WTC11 (cell line): ENCODE data around the gene OTUD1. TPM values are rescaled to one million over a fixed set of nuclear protein-coding genes. Genes with fewer than 3 reads are reported as not detected.

Source experiments
- ATAC-seq: fragments of 200-7000 bp; cut with Tn5 transposase; 2 replicates; pipeline ENCODE4 v1.10.0; 2021; ENCODE audit warnings: mild to moderate bottlenecking, moderate library complexity
- CTCF ChIA-PET: fragments of 300-600 bp; sonication (Branson Sonifier 250); formaldehyde crosslinking; loops from one replicate; lab custom pipeline; 2021; ENCODE audit warnings: antibody characterized with exemption; lab: Charles Lee
- POLR2A ChIA-PET: fragments of 350-600 bp; sonication (Branson Sonifier 250); formaldehyde crosslinking; loops from one replicate; lab custom pipeline; 2021; ENCODE audit warnings: antibody characterized with exemption; lab: Charles Lee
- DNase-seq: peaks from one replicate; pipeline ENCODE4 v3.0.0; 2021; ENCODE audit warnings: low spot score
- H3K27ac Mint-ChIP-seq: 2 replicates; pipeline ENCODE4 v1.8.0; 2021; ENCODE audit warnings: mixed read lengths
- H3K27me3 Mint-ChIP-seq: 2 replicates; pipeline ENCODE4 v1.8.0; 2021; ENCODE audit warnings: low read depth, mild to moderate bottlenecking, moderate library complexity, mixed read lengths
- H3K36me3 Mint-ChIP-seq: 2 replicates; pipeline ENCODE4 v1.8.0; 2021; ENCODE audit warnings: mixed read lengths
- H3K4me1 Mint-ChIP-seq: 2 replicates; pipeline ENCODE4 v1.8.0; 2022; ENCODE audit warnings: mixed read lengths
- H3K4me3 Mint-ChIP-seq: 2 replicates; pipeline ENCODE4 v1.8.0; 2021; ENCODE audit warnings: mild to moderate bottlenecking, moderate library complexity, mixed read lengths
- H3K9me3 Mint-ChIP-seq: 2 replicates; pipeline ENCODE4 v1.8.0; 2021; ENCODE audit warnings: mixed read lengths
- AFF4 ChIP-seq: sonication (generic); formaldehyde crosslinking; IDR thresholded peaks from 2 replicates; pipeline ENCODE4 v1.8.1; 2023; ENCODE audit warnings: mild to moderate bottlenecking, missing genetic modification reagents, borderline replicate concordance
- ATF1 ChIP-seq: sonication (generic); formaldehyde crosslinking; IDR thresholded peaks from 2 replicates; pipeline ENCODE4 v1.8.1; 2023; ENCODE audit warnings: mild to moderate bottlenecking, moderate library complexity, missing genetic modification reagents
- CTCF ChIP-seq: fragments of 200-600 bp; IDR thresholded peaks from 2 replicates; pipeline ENCODE4 v1.8.0; 2022; ENCODE audit warnings: antibody characterized with exemption
- E2F4 ChIP-seq: sonication (generic); formaldehyde crosslinking; IDR thresholded peaks from 2 replicates; pipeline ENCODE4 v1.8.1; 2022; ENCODE audit warnings: low read depth, mild to moderate bottlenecking, moderate library complexity, missing genetic modification reagents, borderline replicate concordance
- E2F5 ChIP-seq: sonication (generic); formaldehyde crosslinking; IDR thresholded peaks from 2 replicates; pipeline ENCODE4 v1.8.1; 2022; ENCODE audit warnings: mild to moderate bottlenecking, moderate library complexity, missing genetic modification reagents
- EMX1 ChIP-seq: fragments of 250-450 bp; sonication (Bioruptor Pico); IDR thresholded peaks from 2 replicates; pipeline ENCODE4 v1.8.0; 2021; ENCODE audit warnings: mild to moderate bottlenecking
- ETV6 ChIP-seq: sonication (generic); formaldehyde crosslinking; IDR thresholded peaks from 2 replicates; pipeline ENCODE4 v1.8.1; 2022; ENCODE audit warnings: mild to moderate bottlenecking, missing genetic modification reagents
- FOXP1 ChIP-seq: sonication (generic); formaldehyde crosslinking; IDR thresholded peaks from 2 replicates; pipeline ENCODE4 v1.8.0; 2022; ENCODE audit warnings: missing genetic modification reagents, mild to moderate bottlenecking, moderate library complexity, borderline replicate concordance
- GABPB1 ChIP-seq: sonication (generic); formaldehyde crosslinking; IDR thresholded peaks from 2 replicates; pipeline ENCODE4 v1.8.1; 2023; ENCODE audit warnings: mild to moderate bottlenecking, missing genetic modification reagents
- GTF2I ChIP-seq: fragments of 250-450 bp; sonication (Bioruptor Pico); conservative IDR thresholded peaks from 2 replicates; pipeline ENCODE4 v1.4.0; 2021; ENCODE audit warnings: mild to moderate bottlenecking
- IRF1 ChIP-seq: sonication (generic); formaldehyde crosslinking; IDR thresholded peaks from 2 replicates; pipeline ENCODE4 v1.8.0; 2023; ENCODE audit warnings: missing genetic modification reagents
- IRF2 ChIP-seq: sonication (generic); formaldehyde crosslinking; IDR thresholded peaks from 2 replicates; pipeline ENCODE4 v1.8.0; 2022; ENCODE audit warnings: low read depth, missing genetic modification reagents, borderline replicate concordance
- NFYB ChIP-seq: sonication (generic); formaldehyde crosslinking; conservative IDR thresholded peaks from 2 replicates; pipeline ENCODE4 v1.8.0; 2022; ENCODE audit warnings: low read depth, missing genetic modification reagents
- PRRX2 ChIP-seq: fragments of 250-450 bp; sonication (Bioruptor Pico); IDR thresholded peaks from 2 replicates; pipeline ENCODE4 v1.8.0; 2021; ENCODE audit warnings: mild to moderate bottlenecking
- SMAD4 ChIP-seq: sonication (generic); formaldehyde crosslinking; IDR thresholded peaks from 2 replicates; pipeline ENCODE4 v1.8.0; 2022; ENCODE audit warnings: mild to moderate bottlenecking, missing genetic modification reagents
- SP1 ChIP-seq: sonication (generic); formaldehyde crosslinking; conservative IDR thresholded peaks from 2 replicates; pipeline ENCODE4 v1.8.1; 2022; ENCODE audit warnings: missing genetic modification reagents
- TEAD1 ChIP-seq: sonication (generic); formaldehyde crosslinking; IDR thresholded peaks from 2 replicates; pipeline ENCODE4 v1.8.0; 2022; ENCODE audit warnings: mild to moderate bottlenecking, missing genetic modification reagents
- TP53 ChIP-seq: sonication (generic); formaldehyde crosslinking; IDR thresholded peaks from 2 replicates; pipeline ENCODE4 v1.8.1; 2023; ENCODE audit warnings: mild to moderate bottlenecking, missing genetic modification reagents
- ZBTB43 ChIP-seq: sonication (generic); formaldehyde crosslinking; IDR thresholded peaks from 2 replicates; pipeline ENCODE4 v1.8.1; 2023; ENCODE audit warnings: mild to moderate bottlenecking, missing genetic modification reagents
- ZNF232 ChIP-seq: sonication (generic); formaldehyde crosslinking; IDR thresholded peaks from 2 replicates; pipeline ENCODE4 v1.8.0; 2022; ENCODE audit warnings: mild to moderate bottlenecking, missing genetic modification reagents
- total RNA-seq: library from RNA; stranded (reverse); gene quantifications from 3 replicates; pipeline ENCODE4 v1.2.3, GENCODE V29; 2021
- TF ChIP-seq, protein P1 (sequence below): fragments of 250-450 bp; sonication (Bioruptor Pico); IDR thresholded peaks from 2 replicates; pipeline ENCODE4 v1.9.0; 2021; ENCODE audit warnings: moderate library complexity, mild to moderate bottlenecking, inconsistent platforms, borderline replicate concordance
- TF ChIP-seq, protein P2 (sequence below): sonication (generic); formaldehyde crosslinking; IDR thresholded peaks from 2 replicates; pipeline ENCODE4 v1.8.1; 2023; ENCODE audit warnings: mild to moderate bottlenecking, missing genetic modification reagents

OTUD1 gene
- total RNA-seq, 1 experiment from 2014 or later: 9.0 TPM

DNA sequence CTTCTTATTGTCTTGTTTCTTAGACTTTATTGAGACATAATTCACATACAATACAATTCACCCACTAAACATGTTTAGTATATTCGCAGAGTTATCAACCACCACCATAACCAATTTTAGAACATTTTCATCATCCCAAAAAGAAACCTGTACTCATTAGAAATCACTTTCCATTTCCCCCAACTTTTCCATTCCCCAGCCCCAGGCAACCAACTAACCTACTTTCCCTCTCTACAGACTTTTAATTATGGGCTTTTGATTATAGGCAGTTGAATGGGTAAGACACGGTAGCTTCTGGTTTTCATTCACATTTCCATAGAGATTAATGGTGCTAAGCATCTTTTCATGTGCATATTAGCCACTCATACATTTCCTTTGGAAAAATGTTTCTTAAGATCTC lies 24.2 kb upstream of the OTUD1 start (continued):
- TF ChIP-seq AFF4 (CRISPR knock-in tag) (no peak), ZBTB43 (CRISPR knock-in tag) (no peak), FOXP1 (CRISPR knock-in tag) (no peak), IRF2 (CRISPR knock-in tag) (no peak)
- TF ChIP-seq, protein P1, sequence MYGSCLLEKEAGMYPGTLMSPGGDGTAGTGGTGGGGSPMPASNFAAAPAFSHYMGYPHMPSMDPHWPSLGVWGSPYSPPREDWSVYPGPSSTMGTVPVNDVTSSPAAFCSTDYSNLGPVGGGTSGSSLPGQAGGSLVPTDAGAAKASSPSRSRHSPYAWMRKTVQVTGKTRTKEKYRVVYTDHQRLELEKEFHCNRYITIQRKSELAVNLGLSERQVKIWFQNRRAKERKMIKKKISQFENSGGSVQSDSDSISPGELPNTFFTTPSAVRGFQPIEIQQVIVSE (CRISPR knock-in tag): no peak
- TF ChIP-seq, all 79 proteins: peak for 0

DNA sequence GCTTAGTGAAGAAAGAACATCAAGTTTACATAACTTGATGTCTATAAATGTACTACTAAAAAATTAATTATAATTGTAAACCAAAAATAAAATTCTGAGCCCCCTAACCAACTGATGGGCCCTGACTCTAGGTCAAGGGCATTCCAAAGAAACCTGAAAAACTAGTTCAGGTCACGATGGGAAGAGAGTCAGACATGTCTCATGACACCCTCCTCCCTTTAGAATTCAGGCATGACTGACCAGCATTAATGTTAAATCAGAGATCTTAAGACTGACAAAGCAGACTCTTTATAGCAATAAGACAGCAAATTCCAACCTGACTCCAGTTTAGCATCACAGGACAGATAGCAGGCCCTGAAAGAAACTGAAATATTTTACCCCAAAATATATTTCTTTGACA lies 21.6 kb upstream of the OTUD1 start:
- CTCF ChIA-PET: interaction anchor here (1.2 kb wide), 1 partner anchor 124 kb away, joined by 3 read pairs; no protein-coding TSS in a partner anchor
- ATAC-seq: peak; percentile 51
- Mint-ChIP-seq H3K9me3 (peaks cover 4% of the 10 kb centered on the region; the same call in 1 of the 2 replicates), H3K27me3 (no peaks in the 10 kb centered on the region), H3K27ac (peak overlapping the region; percentile 57; the same call in 1 of the 2 replicates), H3K4me1 (peaks cover 42% of the 10 kb centered on the region), H3K4me3 (no peak overlapping the region), H3K36me3 (no peaks in the 10 kb centered on the region)
- DNase-seq: no peak
- POLR2A ChIA-PET: no interaction called here
- TF ChIP-seq ZNF232 (CRISPR knock-in tag) (no peak), ETV6 (no peak), ATF1 (no peak), E2F4 (no peak), GTF2I (CRISPR knock-in tag) (no peak), NFYB (no peak), EMX1 (CRISPR knock-in tag) (no peak), SMAD4 (no peak)
- TF ChIP-seq, protein P2, sequence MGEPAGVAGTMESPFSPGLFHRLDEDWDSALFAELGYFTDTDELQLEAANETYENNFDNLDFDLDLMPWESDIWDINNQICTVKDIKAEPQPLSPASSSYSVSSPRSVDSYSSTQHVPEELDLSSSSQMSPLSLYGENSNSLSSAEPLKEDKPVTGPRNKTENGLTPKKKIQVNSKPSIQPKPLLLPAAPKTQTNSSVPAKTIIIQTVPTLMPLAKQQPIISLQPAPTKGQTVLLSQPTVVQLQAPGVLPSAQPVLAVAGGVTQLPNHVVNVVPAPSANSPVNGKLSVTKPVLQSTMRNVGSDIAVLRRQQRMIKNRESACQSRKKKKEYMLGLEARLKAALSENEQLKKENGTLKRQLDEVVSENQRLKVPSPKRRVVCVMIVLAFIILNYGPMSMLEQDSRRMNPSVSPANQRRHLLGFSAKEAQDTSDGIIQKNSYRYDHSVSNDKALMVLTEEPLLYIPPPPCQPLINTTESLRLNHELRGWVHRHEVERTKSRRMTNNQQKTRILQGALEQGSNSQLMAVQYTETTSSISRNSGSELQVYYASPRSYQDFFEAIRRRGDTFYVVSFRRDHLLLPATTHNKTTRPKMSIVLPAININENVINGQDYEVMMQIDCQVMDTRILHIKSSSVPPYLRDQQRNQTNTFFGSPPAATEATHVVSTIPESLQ (CRISPR knock-in tag): no peak

GRCh38 chr10:23418051-23418681 lies 20.7 kb upstream of the OTUD1 start:
- ATAC-seq (peak; percentile 72), DNase-seq (no peak)
- no peaks in the 10 kb centered on the region for H3K36me3 Mint-ChIP-seq
- H3K27ac Mint-ChIP-seq: peak overlapping the region; percentile 95
- H3K9me3 Mint-ChIP-seq: no peaks in the 10 kb centered on the region; the same call in 1 of the 2 replicates
- no peak overlapping the region; the same call in 1 of the 2 replicates for H3K4me3 Mint-ChIP-seq
- ChIA-PET CTCF (interaction anchor here (0.6 to 1.2 kb wide), 3 partner anchors 13 to 390 kb away, joined by 3 read pairs; no protein-coding TSS in a partner anchor), POLR2A (interaction anchor here (0.5 kb wide), 1 partner anchor 837 kb away, joined by 4 read pairs; no protein-coding TSS in a partner anchor)
- no peaks in the 10 kb centered on the region for H3K27me3 Mint-ChIP-seq
- H3K4me1 Mint-ChIP-seq: peaks cover 39% of the 10 kb centered on the region
- TF ChIP-seq E2F5 (no peak), GABPB1 (CRISPR knock-in tag) (no peak), PRRX2 (CRISPR knock-in tag) (no peak), SP1 (CRISPR knock-in tag) (no peak), TEAD1 (no peak), CTCF (no peak), IRF1 (no peak), TP53 (no peak), ATF1 (no peak)
